HG03025 (cell line): ENCODE measurements around the gene STAC3.

Experiments used
- ATAC-seq: cut with Tn5 transposase; IDR thresholded peaks from one replicate; pipeline ENCODE4 v1.9.1; 2021; ENCODE audit warnings: mild to moderate bottlenecking, moderate library complexity; ENCODE audit not compliant: unreplicated experiment, low FRiP score

STAC3 gene

GRCh38 chr12:57213763-57214397 is 37.1 kb downstream of the STAC3 start:
- ATAC-seq: no peak

DNA sequence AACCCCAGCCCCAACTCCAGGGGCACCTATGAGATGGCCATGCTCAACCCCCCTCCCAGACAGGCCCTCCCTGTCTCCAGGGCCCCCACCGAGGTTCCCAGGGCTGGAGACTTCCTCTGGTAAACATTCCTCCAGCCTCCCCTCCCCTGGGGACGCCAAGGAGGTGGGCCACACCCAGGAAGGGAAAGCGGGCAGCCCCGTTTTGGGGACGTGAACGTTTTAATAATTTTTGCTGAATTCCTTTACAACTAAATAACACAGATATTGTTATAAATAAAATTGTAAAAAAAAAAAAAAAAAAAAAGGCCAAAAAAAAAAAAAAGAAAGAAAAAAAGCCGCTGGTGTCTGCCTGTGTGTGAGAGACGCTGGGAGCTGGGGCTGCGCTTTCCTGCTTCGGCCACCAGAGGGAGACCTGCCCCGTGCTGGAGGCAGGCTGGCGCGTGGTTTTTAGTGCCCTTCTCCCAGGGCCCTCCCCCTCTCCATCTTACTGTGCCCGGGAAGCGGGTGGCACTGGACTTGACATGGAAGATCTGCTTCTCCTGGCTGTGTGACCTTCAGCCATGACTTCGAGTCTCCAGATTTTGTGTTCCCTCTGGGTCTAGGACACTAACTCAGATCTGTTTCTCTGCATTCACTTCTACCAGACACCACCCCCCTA is 37.8 kb downstream of the STAC3 start:
- ATAC-seq: no peak

- ATAC-seq: no peak
These were observed 38.3 kb downstream of the STAC3 start for GRCh38 chr12:57212701-57213057.

DNA sequence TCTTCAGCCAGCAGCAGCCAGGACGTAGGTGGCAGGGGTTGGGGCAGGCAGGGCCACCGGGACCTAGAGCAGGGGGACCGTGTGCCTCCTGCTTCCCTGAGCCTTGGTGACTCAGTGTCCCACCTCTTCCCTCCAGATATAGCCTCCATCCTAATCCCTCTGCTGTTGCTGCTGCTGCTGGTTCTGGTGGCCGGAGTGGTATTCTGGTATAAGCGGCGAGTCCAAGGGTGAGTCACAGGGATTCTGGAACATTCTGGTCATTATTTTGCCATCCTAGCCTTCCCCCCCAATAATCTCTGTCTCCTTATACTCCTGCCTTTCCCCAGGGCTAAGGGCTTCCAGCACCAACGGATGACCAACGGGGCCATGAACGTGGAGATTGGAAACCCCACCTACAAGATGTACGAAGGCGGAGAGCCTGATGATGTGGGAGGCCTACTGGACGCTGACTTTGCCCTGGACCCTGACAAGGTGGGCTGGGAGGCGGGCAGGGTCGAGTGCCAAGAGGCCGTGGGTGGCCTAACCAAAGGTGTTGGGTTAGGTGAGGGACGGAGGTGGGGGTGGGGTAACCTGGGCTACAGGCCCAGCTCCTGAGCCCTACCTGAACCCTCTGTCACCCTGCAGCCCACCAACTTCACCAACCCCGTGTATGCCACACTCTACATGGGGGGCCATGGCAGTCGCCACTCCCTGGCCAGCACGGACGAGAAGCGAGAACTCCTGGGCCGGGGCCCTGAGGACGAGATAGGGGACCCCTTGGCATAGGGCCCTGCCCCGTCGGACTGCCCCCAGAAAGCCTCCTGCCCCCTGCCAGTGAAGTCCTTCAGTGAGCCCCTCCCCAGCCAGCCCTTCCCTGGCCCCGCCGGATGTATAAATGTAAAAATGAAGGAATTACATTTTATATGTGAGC is 38.9 kb downstream of the STAC3 start:
- ATAC-seq: no peak

- no peak for ATAC-seq
These were observed 39.9 kb downstream of the STAC3 start for GRCh38 chr12:57210926-57211692.

GRCh38 chr12:57210461-57210860 is 40.5 kb downstream of the STAC3 start:
- no peak for ATAC-seq

DNA sequence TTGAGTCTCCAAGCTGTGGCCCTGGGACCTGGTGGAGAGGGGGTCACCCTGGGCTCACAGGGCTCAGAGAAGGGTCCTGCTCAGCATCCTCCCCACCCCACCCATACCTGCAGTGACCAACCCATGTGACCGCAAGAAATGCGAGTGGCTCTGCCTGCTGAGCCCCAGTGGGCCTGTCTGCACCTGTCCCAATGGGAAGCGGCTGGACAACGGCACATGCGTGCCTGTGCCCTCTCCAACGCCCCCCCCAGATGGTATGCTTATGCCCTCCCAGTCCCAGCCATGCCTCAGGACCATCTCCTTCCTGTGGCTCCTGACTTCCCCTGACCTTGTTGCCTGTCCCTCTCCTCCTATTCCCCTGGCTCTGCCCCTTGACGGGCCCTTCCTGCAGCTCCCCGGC is 41.1 kb downstream of the STAC3 start:
- no peak for ATAC-seq

GRCh38 chr12:57208631-57209282 is 42.2 kb downstream of the STAC3 start:
- no peak for ATAC-seq

GRCh38 chr12:57207731-57208630 is 43.0 kb downstream of the STAC3 start:
- no peak for ATAC-seq

DNA sequence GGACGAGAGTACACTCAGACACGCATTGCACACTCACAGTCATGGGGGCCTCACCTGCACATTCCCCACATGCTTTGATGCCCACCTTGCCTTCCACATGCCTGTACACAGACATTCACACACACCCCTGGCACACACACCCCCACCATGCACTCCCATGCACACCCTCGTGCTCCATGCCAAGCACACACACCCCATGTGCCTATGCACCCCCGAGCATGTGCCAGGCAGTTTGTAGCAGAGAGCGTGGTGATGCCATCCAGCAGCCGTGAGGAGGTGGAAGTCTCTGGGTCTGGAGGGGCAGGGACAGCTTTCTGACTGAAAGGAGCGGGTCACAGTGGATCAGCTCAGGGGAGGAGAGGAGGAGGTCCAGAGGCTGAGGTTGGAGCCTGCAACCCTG is 45.1 kb downstream of the STAC3 start:
- no peak for ATAC-seq

DNA sequence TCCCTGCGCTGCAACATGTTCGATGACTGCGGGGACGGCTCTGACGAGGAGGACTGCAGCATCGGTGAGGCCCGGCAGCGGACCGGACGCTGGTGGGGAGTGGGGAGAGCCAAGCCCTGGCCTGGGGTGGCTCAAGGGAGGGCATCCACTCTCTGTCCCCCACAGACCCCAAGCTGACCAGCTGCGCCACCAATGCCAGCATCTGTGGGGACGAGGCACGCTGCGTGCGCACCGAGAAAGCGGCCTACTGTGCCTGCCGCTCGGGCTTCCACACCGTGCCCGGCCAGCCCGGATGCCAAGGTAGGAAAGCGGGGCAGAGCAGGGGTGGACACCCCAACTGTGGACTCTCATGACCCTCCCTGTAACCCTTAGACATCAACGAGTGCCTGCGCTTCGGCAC is 45.8 kb downstream of the STAC3 start:
- ATAC-seq: no peak

DNA sequence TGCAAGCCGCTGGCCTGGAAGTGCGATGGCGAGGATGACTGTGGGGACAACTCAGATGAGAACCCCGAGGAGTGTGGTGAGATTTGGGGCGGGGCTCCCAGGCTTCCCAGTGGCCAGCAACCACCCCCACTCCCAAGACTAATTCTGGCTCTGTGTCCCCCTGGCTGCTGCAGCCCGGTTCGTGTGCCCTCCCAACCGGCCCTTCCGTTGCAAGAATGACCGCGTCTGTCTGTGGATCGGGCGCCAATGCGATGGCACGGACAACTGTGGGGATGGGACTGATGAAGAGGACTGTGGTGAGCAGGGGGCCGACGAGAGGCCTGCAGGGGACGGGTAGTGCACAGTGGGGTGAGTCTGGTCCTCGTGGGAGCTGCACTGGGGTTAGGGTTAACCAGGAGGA is 46.5 kb downstream of the STAC3 start:
- no peak for ATAC-seq

GRCh38 chr12:57203791-57204190 is 47.2 kb downstream of the STAC3 start:
- no peak for ATAC-seq

DNA sequence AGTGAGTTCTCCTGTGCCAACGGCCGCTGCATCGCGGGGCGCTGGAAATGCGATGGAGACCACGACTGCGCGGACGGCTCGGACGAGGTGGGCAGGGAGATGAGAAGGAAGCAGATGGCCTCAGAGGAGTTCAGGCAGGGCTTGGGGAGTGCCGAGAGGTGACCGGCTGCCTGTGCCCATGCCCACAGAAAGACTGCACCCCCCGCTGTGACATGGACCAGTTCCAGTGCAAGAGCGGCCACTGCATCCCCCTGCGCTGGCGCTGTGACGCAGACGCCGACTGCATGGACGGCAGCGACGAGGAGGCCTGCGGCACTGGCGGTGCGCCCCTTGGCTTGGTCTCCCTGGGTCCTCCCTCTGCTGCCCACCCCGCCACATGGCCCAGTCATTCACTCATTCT is 47.8 kb downstream of the STAC3 start:
- no peak for ATAC-seq

DNA sequence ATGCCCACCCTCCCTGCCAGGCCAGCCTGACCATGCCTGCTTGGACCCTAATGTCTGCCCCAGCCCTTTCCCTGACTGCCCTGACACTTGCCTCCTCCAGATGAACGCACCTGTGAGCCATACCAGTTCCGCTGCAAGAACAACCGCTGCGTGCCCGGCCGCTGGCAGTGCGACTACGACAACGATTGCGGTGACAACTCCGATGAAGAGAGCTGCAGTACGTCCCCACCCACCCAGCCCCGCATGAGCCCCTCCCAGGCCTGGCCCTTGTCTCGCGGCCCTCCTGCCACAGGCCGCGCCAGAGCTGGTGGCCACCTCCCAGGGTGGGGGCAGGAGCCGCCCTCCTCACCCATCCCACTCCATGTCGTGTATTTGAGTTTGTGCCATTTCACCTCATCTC is 48.7 kb downstream of the STAC3 start:
- no peak for ATAC-seq

GRCh38 chr12:57201631-57202030 is 49.4 kb downstream of the STAC3 start:
- ATAC-seq: no peak

DNA sequence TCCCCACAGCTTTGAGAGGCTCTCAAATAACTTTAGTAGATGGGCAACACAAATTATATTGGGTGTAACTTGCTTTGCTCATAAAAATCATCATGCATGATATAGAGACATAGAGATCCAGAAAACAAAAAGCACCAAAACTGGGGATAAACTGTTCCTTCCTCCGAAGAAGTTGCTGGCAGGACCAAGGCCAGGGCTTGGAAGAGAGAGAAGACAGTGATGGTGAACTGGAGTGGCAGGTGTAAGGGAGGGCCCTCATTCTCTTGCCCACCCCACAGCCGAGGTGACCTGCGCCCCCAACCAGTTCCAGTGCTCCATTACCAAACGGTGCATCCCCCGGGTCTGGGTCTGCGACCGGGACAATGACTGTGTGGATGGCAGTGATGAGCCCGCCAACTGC is 49.8 kb downstream of the STAC3 start:
- ATAC-seq: no peak

DNA sequence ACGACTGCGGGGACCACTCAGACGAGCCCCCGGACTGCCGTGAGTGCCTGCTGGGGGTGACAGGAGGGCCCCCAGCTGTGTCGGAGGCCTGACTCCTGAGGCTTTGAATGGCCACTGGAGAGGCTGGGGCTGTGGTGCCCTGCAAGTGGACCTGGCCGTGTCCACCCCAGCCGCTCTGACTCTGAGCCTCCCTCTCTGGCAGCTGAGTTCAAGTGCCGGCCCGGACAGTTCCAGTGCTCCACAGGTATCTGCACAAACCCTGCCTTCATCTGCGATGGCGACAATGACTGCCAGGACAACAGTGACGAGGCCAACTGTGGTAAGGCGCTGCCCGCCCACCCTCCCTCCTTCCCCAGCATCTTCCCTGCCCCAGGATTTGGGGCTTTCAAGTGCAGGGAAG is 50.5 kb downstream of the STAC3 start:
- ATAC-seq: no peak

GRCh38 chr12:57199191-57199590 is 51.8 kb downstream of the STAC3 start:
- ATAC-seq: no peak
